K562 (cell line): Measurements from ENCODE around the gene UFL1. TPM values are rescaled to one million over a fixed set of nuclear protein-coding genes. Genes with fewer than 3 reads are reported as not detected.

Source experiments
- ATAC-seq: fragments of 200-7000 bp; cut with Tn5 transposase; 3 replicates; pipeline ENCODE4 v1.9.1; 2020; ENCODE audit warnings: moderate library complexity
- BruUV-seq: library from RNA; stranded (reverse); fragments of 400-500 nt; replicated peaks from 2 replicates; lab custom pipeline; 2021; lab: Mats Ljungman, UMichigan
- CTCF ChIA-PET: fragments of 300-600 bp; formaldehyde crosslinking; extraction: SDS; loops from one replicate; lab custom pipeline; 2021; ENCODE audit warnings: low intra/inter-chr PET ratio; lab: Yijun Ruan, JAX
- POLR2A ChIA-PET: fragments of 300-600, 350-650 bp; sonication (Branson Sonifier 250); formaldehyde crosslinking; extraction: SDS; loops from one replicate; lab custom pipeline; 2021; ENCODE audit warnings: antibody characterized with exemption, inconsistent platforms; lab: Yijun Ruan, JAX
- DNase-seq, 4 experiments: peaks; one replicate each; pipeline versions ENCODE4 v3.0.0 to v3.0.0-alpha.2; 2011 to 2018; ENCODE audit warnings: low spot score in 3 of 4, mixed read lengths in 3 of 4; ENCODE audit errors: extremely low read depth in 1 of 4
- FAIRE-seq: peaks from 2 replicates; lab custom pipeline; 2011; peaks lifted over from hg19 to GRCh38; lab: Jason Lieb, UNC
- H2AFZ ChIP-seq: 2 replicates; pipeline ENCODE4 v1.6.0; 2011; ENCODE audit warnings: low read depth, low read length, control low read depth, inconsistent platforms
- H3K27ac ChIP-seq: fragments of 200-600 bp; 3 replicates; pipeline ENCODE4 v1.8.0; 2011; ENCODE audit warnings: low read depth, mild to moderate bottlenecking, control low read depth, inconsistent platforms, low read length, moderate library complexity, mixed read lengths; ENCODE audit errors: extremely low read depth
- H3K27me3 ChIP-seq, 2 experiments: fragments of 300-600 bp in 1 of 2; 2 replicates in 1 of 2; 3 replicates in 1 of 2; pipeline versions ENCODE4 v1.6.0 to v1.8.0; 2011; ENCODE audit warnings: inconsistent platforms in 2 of 2, low read length in 2 of 2, mild to moderate bottlenecking in 1 of 2, mixed read lengths in 1 of 2, moderate library complexity in 1 of 2; ENCODE audit not compliant: control insufficient read depth in 2 of 2, insufficient read depth in 2 of 2
- H3K36me3 ChIP-seq: fragments of 300-600 bp; 3 replicates; pipeline ENCODE4 v1.8.0; 2011; ENCODE audit warnings: mild to moderate bottlenecking, low read length, inconsistent platforms; ENCODE audit not compliant: control insufficient read depth, insufficient read depth
- H3K4me1 ChIP-seq, 2 experiments: fragments of 200-600 bp in 1 of 2; replicated peaks in 1 of 2; 2 replicates in 1 of 2; 3 replicates in 1 of 2; pipeline versions ENCODE4 v1.5.1 to v1.8.0; 2011; ENCODE audit warnings: inconsistent platforms in 2 of 2, low read length in 2 of 2, mild to moderate bottlenecking in 1 of 2, mixed read lengths in 1 of 2, moderate library complexity in 1 of 2; ENCODE audit not compliant: control insufficient read depth in 2 of 2, insufficient read depth in 2 of 2
- H3K4me2 ChIP-seq: 2 replicates; pipeline ENCODE4 v1.6.1; 2011; ENCODE audit warnings: low read length, control low read depth, inconsistent platforms, mixed read lengths; ENCODE audit not compliant: insufficient read depth
- H3K4me3 ChIP-seq: fragments of 200-600 bp; sonication (generic), shearing (Covaris generic); 2 replicates; pipeline ENCODE4 v1.5.1; 2016; ENCODE audit warnings: control low read depth, inconsistent platforms
- H3K79me2 ChIP-seq: fragments of 200-600 bp; 3 replicates; pipeline ENCODE4 v1.8.0; 2011; ENCODE audit warnings: low read length, inconsistent platforms; ENCODE audit not compliant: control insufficient read depth, insufficient read depth
- H3K9ac ChIP-seq, 2 experiments: 2 replicates each; pipeline versions ENCODE4 v1.6.0 to v1.6.1; 2011; ENCODE audit warnings: low read depth in 2 of 2, low read length in 2 of 2, control low read depth in 1 of 2, inconsistent platforms in 1 of 2, mild to moderate bottlenecking in 1 of 2, mixed read lengths in 1 of 2; ENCODE audit not compliant: insufficient read depth in 1 of 2
- H3K9me1 ChIP-seq: one replicate; pipeline ENCODE4 v1.6.0; 2011; ENCODE audit warnings: inconsistent platforms, mild to moderate bottlenecking, low read length, moderate library complexity; ENCODE audit not compliant: control insufficient read depth, insufficient read depth
- H3K9me3 ChIP-seq: replicated peaks from 2 replicates; pipeline ENCODE4 v1.5.1; 2011; ENCODE audit warnings: low read depth, low read length, inconsistent platforms; ENCODE audit not compliant: control insufficient read depth, insufficient read depth
- H4K20me1 ChIP-seq: replicated peaks from 2 replicates; pipeline ENCODE4 v1.6.1; 2011; ENCODE audit warnings: low read length, inconsistent platforms, mixed read lengths; ENCODE audit not compliant: control insufficient read depth, insufficient read depth
- IRF2 ChIP-seq: sonication (generic); formaldehyde crosslinking; IDR thresholded peaks from 2 replicates; pipeline ENCODE4 v1.8.1; 2022; ENCODE audit warnings: mild to moderate bottlenecking, missing genetic modification reagents
- NR1H2 ChIP-seq: sonication (generic); formaldehyde crosslinking; IDR thresholded peaks from 2 replicates; pipeline ENCODE4 v1.4.0; 2020; ENCODE audit warnings: mild to moderate bottlenecking, missing genetic modification reagents
- NRF1 ChIP-seq, 2 experiments: fragments of 450-650 bp; IDR thresholded peaks in 1 of 2; conservative IDR thresholded peaks in 1 of 2; 2 replicates each; pipeline ENCODE4 v1.6.1; 2014; ENCODE audit warnings: mild to moderate bottlenecking in 2 of 2
- ZNF316 ChIP-seq: fragments of 450-650 bp; IDR thresholded peaks from 2 replicates; pipeline ENCODE4 v1.6.1; 2016
- WGBS: fragments of 100-300 bp; shearing (Covaris generic); methylation state at CpG from one replicate; pipeline ENCODE4 v1.1.6; 2016; ENCODE audit warnings: low coverage, mixed read lengths; ENCODE audit not compliant: insufficient coverage; ENCODE audit errors: missing lambda C conversion rate; 5-methylcytosine and 5-hydroxymethylcytosine counted together
- in situ Hi-C: fragments of 300-500 bp; cut with MboI; formaldehyde crosslinking; loops from 4 replicates; pipeline ENCODE4 v1.15.0; 2018; ENCODE audit warnings: inconsistent platforms, mixed read lengths
- intact Hi-C: fragments of 100-400 bp; cut with micrococcal nuclease; formaldehyde crosslinking; loops from 2 replicates; pipeline ENCODE4 v1.14.2; 2022
- polyA plus RNA-seq, 8 experiments: library from polyadenylated mRNA; depleted of rRNA in 4 of 8; stranded (reverse) in 5 of 8; unstranded in 3 of 8; fragments of >200 nt; fragmentation: Nextera tagmentation in 2 of 8; fragmentation: Illumina TruSeq in 1 of 8; extraction: Ambion mirVana in 2 of 8; extraction: Trizol in 1 of 8; gene quantifications; 2 replicates each; pipeline versions ENCODE4 v1.2.1 to v1.2.3, GENCODE V29; 2011 to 2014; ENCODE audit warnings: inconsistent platforms in 1 of 8, missing spikeins in 1 of 8
- total RNA-seq, 7 experiments: library from RNA; depleted of rRNA in 6 of 7; stranded (reverse); fragments of >200 nt in 6 of 7; fragmentation: Illumina TruSeq in 2 of 7; extraction: Trizol in 2 of 7; gene quantifications; 2 replicates each; pipeline versions ENCODE4 v1.2.1 to v1.2.3, GENCODE V29; 2011 to 2021; ENCODE audit warnings: low replicate concordance in 1 of 7

Gene UFL1
- total and polyA plus RNA-seq, 9 of the 15 experiments (the other 6 are each of a cell fraction or from before 2014, with no cell fraction given): 10.9 to 23.1 (median 18.3) TPM

DNA sequence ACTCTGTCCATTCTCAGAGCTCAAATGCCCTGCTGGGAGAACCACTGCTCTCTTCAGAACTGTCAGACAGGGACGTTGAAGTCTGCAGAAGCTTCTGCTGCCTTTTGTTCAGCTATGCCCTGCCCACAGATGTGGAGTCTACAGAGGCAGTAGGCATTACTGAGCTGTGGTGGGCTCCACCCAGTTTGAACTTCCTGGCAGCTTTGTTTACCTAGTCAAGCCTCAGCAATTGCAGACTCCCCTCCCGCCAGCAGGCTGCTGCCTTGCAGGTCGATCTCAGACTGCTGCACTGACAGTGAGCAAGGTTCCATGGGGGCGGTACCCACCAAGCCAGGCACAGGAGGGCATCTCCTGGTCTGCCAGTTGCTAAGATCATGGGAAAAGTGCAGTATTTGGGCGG lies 21.8 kb upstream of the UFL1 start:
- ChIA-PET CTCF (no interaction called here), POLR2A (no interaction called here)
- H3K27ac ChIP-seq: no peak overlapping the region
- ATAC-seq (no peak), FAIRE-seq (no peak), DNase-seq (no peak)
- H3K4me1 ChIP-seq: no peaks in the 10 kb centered on the region
- no peaks in the 10 kb centered on the region for H3K27me3 ChIP-seq
- no peaks in the 10 kb centered on the region for H3K79me2 ChIP-seq
- no TSS peak for BruUV-seq
- H3K9me3 ChIP-seq: no peaks in the 10 kb centered on the region; the same call in 1 of the 2 replicates
- H3K4me2 ChIP-seq: no peak overlapping the region
- in situ Hi-C loops: no loop called here
- intact Hi-C loops: no loop called here
- no peak overlapping the region for H3K9ac ChIP-seq
- no peaks in the 10 kb centered on the region for H3K9me1 ChIP-seq
- 0% methylated on average over 3 of the region's 5 CpGs for WGBS
- no peak overlapping the region for H2AFZ ChIP-seq
- no peak for TF ChIP-seq ZNF316
- H4K20me1 ChIP-seq: no peaks in the 10 kb centered on the region
- no peaks in the 10 kb centered on the region for H3K36me3 ChIP-seq
- H3K4me3 ChIP-seq: no peak overlapping the region

DNA sequence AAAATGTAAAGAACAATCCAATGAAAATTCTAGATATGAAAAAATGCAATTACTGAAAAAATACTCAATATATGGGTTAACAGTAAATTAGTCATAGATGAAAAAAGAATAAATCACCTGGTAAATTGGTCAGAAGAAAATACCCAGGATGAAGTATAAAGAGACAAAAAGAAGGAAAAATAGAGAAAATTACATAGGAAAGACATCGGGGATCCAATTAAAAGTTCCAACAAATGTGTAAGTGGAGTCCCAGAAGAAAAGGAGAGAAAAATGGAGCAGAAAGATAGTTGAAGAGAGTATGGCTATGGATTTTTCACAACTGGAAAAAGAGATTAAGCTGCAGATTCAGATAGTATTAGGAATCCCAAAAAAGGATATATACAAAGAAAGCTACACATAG lies 18.7 kb upstream of the UFL1 start:
- H2AFZ ChIP-seq: no peak overlapping the region
- H3K79me2 ChIP-seq: no peaks in the 10 kb centered on the region
- H3K9ac ChIP-seq: no peak overlapping the region
- in situ Hi-C loops: no loop called here
- CTCF ChIA-PET: no interaction called here
- H3K4me3 ChIP-seq: no peak overlapping the region
- FAIRE-seq (no peak), ATAC-seq (no peak), DNase-seq (no peak)
- no peaks in the 10 kb centered on the region; the same call in 1 of the 2 replicates for H3K9me3 ChIP-seq
- H3K27me3 ChIP-seq: no peaks in the 10 kb centered on the region
- 0% methylated on average over 1 of the region's 1 CpG for WGBS
- TF ChIP-seq IRF2 (CRISPR knock-in tag): no peak
- TF ChIP-seq NRF1 (conservative IDR thresholded peaks at IDR 0.05 in 1 of 2, IDR thresholded peaks at IDR 0.05 in 1 of 2): no peak
- no peak for TF ChIP-seq NR1H2 (CRISPR knock-in tag)
- H3K4me1 ChIP-seq: no peaks in the 10 kb centered on the region
- H4K20me1 ChIP-seq: no peaks in the 10 kb centered on the region
- no peaks in the 10 kb centered on the region for H3K9me1 ChIP-seq
- no peak overlapping the region for H3K27ac ChIP-seq
- intact Hi-C loops: no loop called here
- H3K36me3 ChIP-seq: no peaks in the 10 kb centered on the region
- no peak overlapping the region for H3K4me2 ChIP-seq
- no TSS peak for BruUV-seq
- POLR2A ChIA-PET: no interaction called here
